Gastrocnemius medialis (tissue), 4 donors: ENCODE results near the gene GBP2. TPM values are rescaled to one million over a fixed set of nuclear protein-coding genes. Genes with fewer than 3 reads are reported as not detected.

Experiments used
- ATAC-seq, 2 donors: fragments of 150-250 bp; one replicate each; pipeline ENCODE4 v1.9.1; 2016
- DNase-seq, 2 donors: peaks; one replicate each; pipeline ENCODE4 v3.0.0-alpha.2; 2019
- H3K27ac ChIP-seq, 4 donors: fragments of 200-600 bp; sonication (generic); 1 replicate in 1 of 4; 2 replicates in 3 of 4; pipeline ENCODE4 v1.5.1; 2016 to 2018; ENCODE audit warnings: mild to moderate bottlenecking in 2 of 4, moderate library complexity in 1 of 4
- H3K27me3 ChIP-seq, 3 donors: fragments of 200-600 bp; sonication (generic) in 2 of 3; 1 replicate in 1 of 3; 2 replicates in 2 of 3; pipeline versions ENCODE4 v1.5.1 to v1.6.0; 2016 to 2019; ENCODE audit warnings: mild to moderate bottlenecking in 1 of 3, moderate library complexity in 1 of 3
- H3K36me3 ChIP-seq, 2 donors: fragments of 200-600 bp; sonication (generic) in 1 of 2; one replicate each; pipeline ENCODE4 v1.5.1; 2017 to 2018
- H3K4me1 ChIP-seq, 2 donors: fragments of 200-600 bp; sonication (generic) in 1 of 2; one replicate each; pipeline ENCODE4 v1.5.1; 2016 to 2017; ENCODE audit warnings: mild to moderate bottlenecking in 2 of 2
- H3K4me3 ChIP-seq, 4 donors: fragments of 200-600 bp; sonication (generic) in 3 of 4; 1 replicate in 1 of 4; 2 replicates in 3 of 4; pipeline ENCODE4 v1.5.1; 2016 to 2019; ENCODE audit warnings: mild to moderate bottlenecking in 2 of 4
- H3K9me3 ChIP-seq, 3 donors: fragments of 200-600 bp; sonication (generic) in 2 of 3; 1 replicate in 1 of 3; 2 replicates in 2 of 3; pipeline ENCODE4 v1.5.1; 2016 to 2019
- CTCF ChIP-seq, 5 experiments: fragments of 450-650 bp in 3 of 5; fragments of 200-600 bp in 2 of 5; sonication (generic) in 2 of 5; IDR thresholded peaks in 4 of 5; conservative IDR thresholded peaks in 1 of 5; 1 replicate in 4 of 5; 2 replicates in 1 of 5; pipeline ENCODE4 v1.5.1; 2016 to 2019; ENCODE audit warnings: antibody characterized with exemption in 5 of 5, mild to moderate bottlenecking in 3 of 5, moderate library complexity in 3 of 5
- POLR2A ChIP-seq, 2 donors: fragments of 450-650 bp; IDR thresholded peaks; one replicate each; pipeline ENCODE4 v1.6.1; 2017; ENCODE audit warnings: antibody characterized with exemption in 2 of 2, mild to moderate bottlenecking in 2 of 2, moderate library complexity in 2 of 2
- in situ Hi-C, 4 donors: fragments of 200-750 bp; cut with MboI; loops; one replicate each; pipeline versions ENCODE4 v1.15.0 to v1.8.0; 2017; ENCODE audit warnings: low sequenced_read_pairs in 4 of 4
- intact Hi-C: fragments of 100-400 bp; cut with DNase I; formaldehyde crosslinking; loops from one replicate; pipeline ENCODE4 v1.15.1; 2023; ENCODE audit warnings: low total_unique reads
- total RNA-seq, 4 donors: library from RNA; depleted of rRNA; stranded (reverse); fragments of >200 nt; gene quantifications; one replicate each; pipeline versions ENCODE4 v1.1.0 to v1.2.3, GENCODE V29; 2016

The GBP2 gene
- total RNA-seq, 4 donors from 2014 or later = 28.6 to 115 (median 56.2) TPM

GRCh38 chr1:89100412-89100811 is 25.5 kb downstream of the GBP2 start:
- Histone ChIP-seq H3K9me3 (no peaks in the 10 kb centered on the region), H3K27me3 (no peaks in the 10 kb centered on the region), H3K4me1 (no peaks in the 10 kb centered on the region), H3K27ac (no peak overlapping the region), H3K36me3 (peaks cover 0 to 13% of the 10 kb centered on the region in 2 donors), H3K4me3 (no peak overlapping the region)
- in situ Hi-C loops (no loop called here), intact Hi-C loops (no loop called here)
- DNase-seq = no peak
- no peak for ATAC-seq
- no peak for TF ChIP-seq POLR2A (IDR thresholded peaks at IDR 0.05)
- TF ChIP-seq CTCF (IDR thresholded peaks at IDR 0.05 in 4 of 5, conservative IDR thresholded peaks at IDR 0.05 in 1 of 5) = no peak

DNA sequence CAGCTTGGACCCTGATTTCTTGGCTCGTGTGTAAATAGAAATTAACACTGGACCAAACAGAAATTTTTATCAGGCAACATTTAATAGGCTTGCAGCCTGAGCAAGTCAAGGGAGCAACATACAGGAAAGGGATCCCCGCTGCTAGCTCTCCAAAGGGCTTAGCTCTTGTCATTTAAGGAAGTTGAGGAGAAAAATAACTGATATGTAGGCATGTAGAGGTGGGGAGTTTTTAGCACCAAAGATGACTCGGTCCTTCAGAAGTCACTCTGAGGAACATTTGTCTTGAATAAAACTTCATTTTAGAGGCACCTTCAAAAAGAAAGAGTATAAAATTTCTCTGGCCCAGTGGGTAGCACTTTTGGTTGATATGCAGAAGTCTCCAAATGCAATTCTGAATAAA is 27.1 kb downstream of the GBP2 start:
- intact Hi-C loops = no loop called here
- no peaks in the 10 kb centered on the region for H3K36me3 ChIP-seq
- DNase-seq (no peak), ATAC-seq (no peak)
- no peaks in the 10 kb centered on the region for H3K9me3 ChIP-seq
- in situ Hi-C loops = loop anchor here in 1 of 4 donors (10.0 kb wide), 1 partner anchor 56 kb away; no protein-coding TSS in a partner anchor
- no peak overlapping the region for H3K4me3 ChIP-seq
- no peak overlapping the region for H3K27ac ChIP-seq
- TF ChIP-seq CTCF (IDR thresholded peaks at IDR 0.05 in 4 of 5, conservative IDR thresholded peaks at IDR 0.05 in 1 of 5) (no peak), POLR2A (IDR thresholded peaks at IDR 0.05) (no peak)
- no peaks in the 10 kb centered on the region for H3K4me1 ChIP-seq
- no peaks in the 10 kb centered on the region for H3K27me3 ChIP-seq

DNA sequence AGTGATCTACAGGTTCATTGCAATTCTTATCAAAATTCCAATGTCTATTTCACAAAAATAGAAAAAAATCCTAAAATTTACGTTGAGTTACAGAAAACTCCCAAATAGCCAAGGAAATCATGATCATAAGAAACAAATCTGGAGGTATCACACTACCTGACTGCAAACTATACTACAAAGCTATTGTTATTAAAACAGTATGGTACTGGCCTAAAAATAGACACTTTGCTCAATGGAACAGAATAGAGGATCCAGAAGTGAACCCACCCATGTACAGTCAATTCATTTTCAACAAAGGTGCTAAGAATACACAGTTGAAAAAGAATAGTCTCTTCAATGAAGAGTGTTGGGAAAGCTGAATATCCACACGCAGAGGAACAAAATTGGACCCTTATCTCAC is 30.2 kb downstream of the GBP2 start:
- H3K27ac ChIP-seq = no peak overlapping the region
- no peaks in the 10 kb centered on the region for H3K9me3 ChIP-seq
- H3K27me3 ChIP-seq = no peaks in the 10 kb centered on the region
- H3K36me3 ChIP-seq = no peaks in the 10 kb centered on the region
- no peak for TF ChIP-seq CTCF (IDR thresholded peaks at IDR 0.05 in 4 of 5, conservative IDR thresholded peaks at IDR 0.05 in 1 of 5)
- no peak for TF ChIP-seq POLR2A (IDR thresholded peaks at IDR 0.05)
- H3K4me1 ChIP-seq = no peaks in the 10 kb centered on the region
- no peak overlapping the region for H3K4me3 ChIP-seq
- DNase-seq = no peak
- intact Hi-C loops (no loop called here), in situ Hi-C loops (loop anchor here in 1 of 4 donors (10.0 kb wide), 1 partner anchor 59 kb away; no protein-coding TSS in a partner anchor)
- no peak for ATAC-seq

- in situ Hi-C loops = loop anchor here in 2 of 4 donors (10.0 kb wide), 2 partner anchors 65 to 275 kb away; partner anchors contain the start of gene GBP6 (in 1 of the 2)
- no peak overlapping the region for H3K4me3 ChIP-seq
- TF ChIP-seq CTCF (IDR thresholded peaks at IDR 0.05 in 4 of 5, conservative IDR thresholded peaks at IDR 0.05 in 1 of 5) (no peak), POLR2A (IDR thresholded peaks at IDR 0.05) (no peak)
- H3K9me3 ChIP-seq = no peaks in the 10 kb centered on the region
- intact Hi-C loops = no loop called here
- H3K27me3 ChIP-seq = no peaks in the 10 kb centered on the region
- no peaks in the 10 kb centered on the region for H3K4me1 ChIP-seq
- H3K27ac ChIP-seq = no peak overlapping the region
- ATAC-seq (no peak), DNase-seq (no peak)
- no peaks in the 10 kb centered on the region for H3K36me3 ChIP-seq
Measured at GRCh38 chr1:89089962-89090361, 36.0 kb downstream of the GBP2 start.

GRCh38 chr1:89088572-89088971 is 37.3 kb downstream of the GBP2 start:
- Histone ChIP-seq H3K27ac (no peak overlapping the region), H3K36me3 (no peaks in the 10 kb centered on the region), H3K4me1 (no peaks in the 10 kb centered on the region), H3K9me3 (no peaks in the 10 kb centered on the region), H3K4me3 (no peak overlapping the region), H3K27me3 (no peaks in the 10 kb centered on the region)
- intact Hi-C loops = no loop called here
- TF ChIP-seq POLR2A (IDR thresholded peaks at IDR 0.05) (no peak), CTCF (IDR thresholded peaks at IDR 0.05 in 4 of 5, conservative IDR thresholded peaks at IDR 0.05 in 1 of 5) (no peak)
- in situ Hi-C loops = loop anchor here in 1 of 4 donors (10.0 kb wide), 1 partner anchor 276 kb away; the partner anchor contains the start of gene GBP6
- ATAC-seq (no peak), DNase-seq (no peak)
